Adipocyte (in vitro differentiated cells): Measurements from ENCODE around the gene KCNQ1OT1.

Experiments used
- DNase-seq: peaks from one replicate; pipeline ENCODE4 v3.0.0-alpha.2; 2015; ENCODE audit warnings: low read depth
- H3K27me3 ChIP-seq: replicated peaks from 2 replicates; pipeline ENCODE4 v1.7.0; 2013; ENCODE audit warnings: mild to moderate bottlenecking, low read length, moderate library complexity; ENCODE audit not compliant: control insufficient read depth, insufficient read depth
- H3K36me3 ChIP-seq: 2 replicates; pipeline ENCODE4 v1.7.0; 2013; ENCODE audit warnings: low read length, mild to moderate bottlenecking, moderate library complexity; ENCODE audit not compliant: control insufficient read depth, insufficient read depth, severe bottlenecking
- H3K4me1 ChIP-seq: 2 replicates; pipeline ENCODE4 v1.7.0; 2013; ENCODE audit warnings: mild to moderate bottlenecking, low read length, moderate library complexity; ENCODE audit not compliant: control insufficient read depth, insufficient read depth
- H3K4me3 ChIP-seq: 2 replicates; pipeline ENCODE4 v1.7.0; 2013; ENCODE audit warnings: mild to moderate bottlenecking, low read length, moderate library complexity
- H3K9ac ChIP-seq: 2 replicates; pipeline ENCODE4 v1.7.0; 2013; ENCODE audit warnings: mild to moderate bottlenecking, low read length, moderate library complexity
- H3K9me3 ChIP-seq: 2 replicates; pipeline ENCODE4 v1.7.0; 2013; ENCODE audit warnings: mild to moderate bottlenecking, low read length, moderate library complexity; ENCODE audit not compliant: control insufficient read depth

KCNQ1OT1 gene

GRCh38 chr11:2590965-2591754 lies 108.6 kb downstream of the KCNQ1OT1 start:
- H3K9me3 ChIP-seq, result peaks cover 21% of the 10 kb centered on the region
- H3K27me3 ChIP-seq, result peaks cover 24% of the 10 kb centered on the region
- DNase-seq, result no peak

DNA sequence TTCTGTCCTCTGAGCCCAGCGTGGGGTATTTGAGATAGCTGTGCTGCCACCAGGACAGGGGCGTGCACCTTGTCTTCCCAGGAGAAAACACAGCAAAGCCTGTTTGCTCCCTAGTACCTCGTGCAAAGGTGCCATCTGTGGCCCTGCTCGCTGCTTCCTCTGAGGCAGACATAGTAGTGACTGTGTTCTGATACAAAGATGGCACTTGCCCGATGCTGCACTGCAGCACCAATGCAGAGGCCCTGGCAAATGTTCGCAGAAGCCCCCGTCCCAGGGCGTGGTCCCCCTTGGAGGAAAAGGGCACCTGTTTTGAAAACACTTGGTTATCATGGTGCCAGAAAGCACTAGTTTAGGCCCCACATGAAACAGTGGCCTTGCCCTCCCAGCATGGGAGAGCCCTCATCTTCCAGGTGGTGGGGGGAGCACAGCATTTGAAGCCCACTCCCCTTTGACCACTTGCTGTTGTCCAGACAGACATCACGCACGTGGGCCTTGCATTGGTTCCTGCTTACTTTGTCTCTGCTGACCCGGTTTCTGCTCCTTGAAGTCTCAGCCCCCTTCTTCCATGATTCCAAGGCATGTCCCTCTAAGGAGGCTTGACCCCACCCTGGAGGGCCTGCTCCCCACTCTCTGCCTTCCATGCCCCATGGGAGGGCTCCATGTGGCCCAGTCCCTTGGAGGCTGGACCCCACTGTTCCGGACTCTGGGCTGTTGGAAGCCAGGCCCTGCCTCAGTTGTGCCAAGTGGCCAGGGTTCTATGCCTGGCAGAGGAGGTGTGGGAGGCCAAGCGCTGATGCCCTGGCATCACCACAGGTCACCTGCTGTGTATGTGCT lies 109.4 kb downstream of the KCNQ1OT1 start:
- Histone ChIP-seq H3K9me3 (peaks cover 21% of the 10 kb centered on the region), H3K36me3 (no peaks in the 10 kb centered on the region), H3K4me3 (no peak overlapping the region), H3K9ac (no peak overlapping the region), H3K27me3 (peaks cover 27% of the 10 kb centered on the region), H3K4me1 (no peaks in the 10 kb centered on the region)
- DNase-seq, result no peak

More at GRCh38 chr11:2590965-2591754, 108.6 kb downstream of the KCNQ1OT1 start:
- no peak overlapping the region for H3K4me3 ChIP-seq
- no peaks in the 10 kb centered on the region for H3K36me3 ChIP-seq
- no peaks in the 10 kb centered on the region for H3K4me1 ChIP-seq
- no peak overlapping the region for H3K9ac ChIP-seq

- no peak overlapping the region for H3K4me3 ChIP-seq
- H3K4me1 ChIP-seq, result no peaks in the 10 kb centered on the region
- H3K36me3 ChIP-seq, result no peaks in the 10 kb centered on the region
- H3K9ac ChIP-seq, result no peak overlapping the region
- H3K9me3 ChIP-seq, result peaks cover 16% of the 10 kb centered on the region
- peaks cover 27% of the 10 kb centered on the region for H3K27me3 ChIP-seq
- DNase-seq, result no peak
Observed at GRCh38 chr11:2589538-2589934, 110.3 kb downstream of the KCNQ1OT1 start.

DNA sequence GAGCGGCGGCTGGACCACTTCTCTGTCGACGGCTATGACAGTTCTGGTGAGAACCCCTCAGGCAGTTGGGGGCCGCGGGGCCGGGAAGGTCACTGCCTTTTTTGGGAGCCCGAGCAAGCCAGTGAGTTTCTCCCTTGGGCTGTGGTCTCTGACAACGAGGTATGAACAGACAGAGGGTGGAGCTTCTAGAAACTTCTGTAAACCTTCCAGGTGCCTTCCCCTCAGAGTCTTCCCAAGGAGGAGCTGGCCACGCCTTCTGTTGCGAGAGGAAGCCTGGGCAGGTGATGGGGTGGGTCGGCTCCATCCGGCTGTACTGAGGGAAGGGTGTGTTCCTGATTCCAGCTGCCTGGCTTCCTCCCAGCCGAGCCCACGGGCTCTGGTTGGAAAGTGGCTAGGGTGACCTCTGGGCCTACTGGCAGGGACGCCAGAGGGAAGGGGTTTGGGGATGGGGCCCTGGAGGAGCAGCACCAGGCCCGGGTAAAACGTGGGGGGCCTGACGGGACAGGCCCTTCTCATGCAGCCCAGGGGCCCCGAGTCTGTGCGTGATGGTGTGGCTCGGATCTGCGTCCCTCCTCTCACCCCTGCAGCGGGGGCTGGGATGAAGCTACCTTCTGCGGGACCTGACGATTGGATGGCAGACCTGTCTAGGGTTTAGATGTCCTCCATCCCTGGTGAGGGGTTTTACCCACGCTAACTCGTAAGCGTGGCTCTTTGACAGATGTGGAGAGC lies 110.8 kb downstream of the KCNQ1OT1 start:
- Histone ChIP-seq H3K9me3 (peaks cover 11% of the 10 kb centered on the region), H3K9ac (no peak overlapping the region), H3K27me3 (peaks cover 27% of the 10 kb centered on the region), H3K4me1 (no peaks in the 10 kb centered on the region), H3K36me3 (no peaks in the 10 kb centered on the region), H3K4me3 (no peak overlapping the region)
- no peak for DNase-seq

DNA sequence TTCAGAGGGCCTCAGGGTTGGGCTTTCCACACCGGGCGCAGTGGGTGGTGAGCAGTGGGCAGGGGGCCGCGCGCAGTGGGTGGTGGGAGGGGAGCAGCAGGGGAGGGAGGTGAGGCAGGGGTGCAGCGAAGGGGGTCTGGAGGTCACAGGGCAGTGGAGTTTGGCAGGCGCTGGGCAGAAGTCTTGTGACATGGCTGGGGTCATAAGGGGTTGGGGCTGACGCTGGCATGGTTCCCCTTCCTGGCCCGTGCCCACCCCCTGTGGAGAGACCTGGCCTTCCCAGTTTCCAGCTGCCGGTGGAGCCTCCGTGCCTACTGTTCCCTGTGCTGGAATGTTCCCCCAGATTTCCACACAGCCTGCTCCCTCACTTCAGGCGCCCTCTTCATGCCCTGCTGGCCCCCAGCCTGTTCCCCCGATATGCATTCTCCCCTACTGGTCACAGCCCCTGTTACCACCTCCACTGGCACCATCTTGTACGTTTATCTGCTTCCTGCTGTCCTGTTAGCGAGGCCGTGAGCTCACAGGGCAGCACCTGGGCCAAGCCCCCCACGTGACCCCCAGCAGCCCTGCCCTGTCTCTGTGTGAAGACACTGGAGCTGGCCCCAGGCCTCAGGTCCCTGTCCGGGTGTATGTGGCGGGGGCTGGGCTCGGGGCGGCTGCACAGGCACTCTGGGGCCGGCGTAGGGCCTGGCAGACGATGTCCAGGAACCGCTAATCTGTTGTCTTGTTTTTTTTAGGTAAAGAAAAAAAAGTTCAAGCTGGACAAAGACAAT lies 111.6 kb downstream of the KCNQ1OT1 start:
- H3K4me1 ChIP-seq, result no peaks in the 10 kb centered on the region
- peaks cover 2% of the 10 kb centered on the region for H3K9me3 ChIP-seq
- H3K27me3 ChIP-seq, result peaks cover 30% of the 10 kb centered on the region
- no peak overlapping the region for H3K9ac ChIP-seq
- no peak for DNase-seq
- H3K36me3 ChIP-seq, result no peaks in the 10 kb centered on the region
- no peak overlapping the region for H3K4me3 ChIP-seq

GRCh38 chr11:2587132-2587930 lies 112.5 kb downstream of the KCNQ1OT1 start:
- no peak for DNase-seq
- H3K4me1 ChIP-seq, result no peaks in the 10 kb centered on the region
- no peaks in the 10 kb centered on the region for H3K9me3 ChIP-seq
- no peak overlapping the region for H3K4me3 ChIP-seq
- H3K27me3 ChIP-seq, result peaks cover 30% of the 10 kb centered on the region
- no peaks in the 10 kb centered on the region for H3K36me3 ChIP-seq
- no peak overlapping the region for H3K9ac ChIP-seq

DNA sequence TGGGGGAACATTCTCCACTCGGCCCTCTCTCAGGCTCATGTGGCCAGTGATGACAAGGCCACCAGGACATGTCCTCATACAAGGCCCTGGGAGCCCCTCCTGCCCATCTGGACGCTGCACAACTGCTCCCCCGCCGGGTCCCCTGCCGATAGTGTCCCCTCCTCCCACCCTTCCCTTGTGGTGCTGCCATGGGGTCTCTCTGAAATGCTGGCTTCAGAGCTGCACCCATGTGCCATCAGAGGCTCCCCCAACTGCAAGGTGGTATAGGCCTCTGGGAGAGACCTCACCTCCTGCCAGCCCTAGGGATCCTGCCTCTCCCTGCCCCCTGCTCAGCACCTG lies 113.0 kb downstream of the KCNQ1OT1 start:
- no peak overlapping the region for H3K4me3 ChIP-seq
- no peak for DNase-seq

GRCh38 chr11:2586087-2586792 lies 113.6 kb downstream of the KCNQ1OT1 start:
- no peaks in the 10 kb centered on the region for H3K36me3 ChIP-seq
- peaks cover 30% of the 10 kb centered on the region for H3K27me3 ChIP-seq
- no peaks in the 10 kb centered on the region for H3K4me1 ChIP-seq
- no peak overlapping the region for H3K9ac ChIP-seq
- no peak for DNase-seq
- H3K4me3 ChIP-seq, result no peak overlapping the region
- H3K9me3 ChIP-seq, result no peaks in the 10 kb centered on the region

More for the DNA sequence above, 113.0 kb downstream of the KCNQ1OT1 start:
- no peaks in the 10 kb centered on the region for H3K36me3 ChIP-seq
- H3K27me3 ChIP-seq, result peaks cover 30% of the 10 kb centered on the region
- H3K4me1 ChIP-seq, result no peaks in the 10 kb centered on the region
- H3K9me3 ChIP-seq, result no peaks in the 10 kb centered on the region
- H3K9ac ChIP-seq, result no peak overlapping the region

DNA sequence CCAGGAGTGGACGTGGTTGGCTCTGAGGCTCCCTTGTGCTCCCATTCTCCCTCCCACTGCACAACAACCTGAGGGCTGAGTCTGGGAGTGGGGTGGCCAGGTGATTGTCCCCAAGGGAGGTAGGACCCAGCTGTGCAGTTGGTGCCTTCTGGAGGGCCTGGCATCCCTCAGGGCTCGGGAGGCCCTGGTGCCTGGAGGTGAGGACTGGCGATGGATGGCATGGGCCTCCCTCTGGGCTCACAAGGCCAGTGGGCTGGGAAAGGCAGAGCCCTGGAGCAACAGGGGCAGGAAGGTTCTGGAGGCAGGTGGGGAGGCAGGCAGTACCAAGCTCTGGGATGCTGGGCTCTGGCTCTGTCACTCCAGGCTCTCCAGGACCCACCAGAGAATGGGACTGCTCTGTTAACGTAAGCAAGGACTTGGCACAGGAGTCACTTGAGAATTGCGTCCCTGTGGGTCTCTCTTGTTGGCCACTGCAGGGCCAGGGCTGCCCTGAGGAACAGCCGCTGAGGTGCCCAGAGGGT lies 114.2 kb downstream of the KCNQ1OT1 start:
- DNase-seq, result no peak
- Histone ChIP-seq H3K36me3 (no peaks in the 10 kb centered on the region), H3K4me1 (no peaks in the 10 kb centered on the region), H3K9me3 (no peaks in the 10 kb centered on the region), H3K9ac (no peak overlapping the region), H3K27me3 (peaks cover 29% of the 10 kb centered on the region), H3K4me3 (no peak overlapping the region)
